Thyroid gland (tissue), 4 donors: ENCODE measurements around the gene GLS2. TPM values are rescaled to one million over a fixed set of nuclear protein-coding genes. Genes with fewer than 3 reads are reported as not detected.
"Not testable (repeated sequence)": the region's sequence is repeated elsewhere in the genome, so short reads cannot be mapped to it uniquely, and the experiment has no call there.

Source experiments
- DNase-seq, 2 donors: peaks; one replicate each; pipeline ENCODE4 v3.0.0-alpha.2; 2019
- H3K27ac ChIP-seq, 3 donors: fragments of 200-600 bp; sonication (generic); 1 replicate in 2 of 3; 2 replicates in 1 of 3; pipeline ENCODE4 v1.5.1; 2016 to 2019; ENCODE audit warnings: mild to moderate bottlenecking in 1 of 3, moderate library complexity in 1 of 3
- H3K27me3 ChIP-seq: fragments of 200-600 bp; sonication (generic); one replicate; pipeline ENCODE4 v1.5.1; 2019
- H3K36me3 ChIP-seq, 2 donors: fragments of 200-600 bp; sonication (generic); one replicate each; pipeline ENCODE4 v1.5.1; 2016 to 2019
- H3K4me1 ChIP-seq, 2 donors: fragments of 200-600 bp; sonication (generic); one replicate each; pipeline ENCODE4 v1.5.1; 2017 to 2019
- H3K4me3 ChIP-seq, 3 donors: fragments of 200-600 bp; sonication (generic); replicated peaks in 1 of 3; 1 replicate in 2 of 3; 2 replicates in 1 of 3; pipeline ENCODE4 v1.5.1; 2016; ENCODE audit warnings: mild to moderate bottlenecking in 1 of 3
- H3K9me3 ChIP-seq: fragments of 200-600 bp; sonication (generic); one replicate; pipeline ENCODE4 v1.5.1; 2017
- POLR2A ChIP-seq, 2 donors: fragments of 450-650 bp; IDR thresholded peaks; one replicate each; pipeline ENCODE4 v1.6.1; 2017; ENCODE audit warnings: antibody characterized with exemption in 2 of 2, mild to moderate bottlenecking in 2 of 2, moderate library complexity in 1 of 2
- WGBS, 2 donors: methylation state at CpG; one replicate each; pipeline ENCODE4 v1.1.5; 2017; 5-methylcytosine and 5-hydroxymethylcytosine counted together
- intact Hi-C: fragments of 100-400 bp; cut with DNase I; formaldehyde crosslinking; loops from one replicate; pipeline ENCODE4 v1.15.1; 2023
- total RNA-seq, 4 donors: library from RNA; depleted of rRNA; stranded (reverse); fragments of >200 nt; gene quantifications; one replicate each; pipeline ENCODE4 v1.2.3, GENCODE V29; 2016
- TF ChIP-seq, protein P1 (sequence below), 6 experiments: fragments of 200-600 bp in 3 of 6; fragments of 450-650 bp in 3 of 6; sonication (generic) in 3 of 6; IDR thresholded peaks; one replicate each; pipeline ENCODE4 v1.5.1; 2016 to 2019; ENCODE audit warnings: antibody characterized with exemption in 6 of 6, mild to moderate bottlenecking in 2 of 6, inconsistent platforms in 1 of 6, moderate library complexity in 1 of 6

GLS2 gene
- total RNA-seq, 4 donors from 2014 or later: 1.8 to 4.2 (median 2.7) TPM

DNA sequence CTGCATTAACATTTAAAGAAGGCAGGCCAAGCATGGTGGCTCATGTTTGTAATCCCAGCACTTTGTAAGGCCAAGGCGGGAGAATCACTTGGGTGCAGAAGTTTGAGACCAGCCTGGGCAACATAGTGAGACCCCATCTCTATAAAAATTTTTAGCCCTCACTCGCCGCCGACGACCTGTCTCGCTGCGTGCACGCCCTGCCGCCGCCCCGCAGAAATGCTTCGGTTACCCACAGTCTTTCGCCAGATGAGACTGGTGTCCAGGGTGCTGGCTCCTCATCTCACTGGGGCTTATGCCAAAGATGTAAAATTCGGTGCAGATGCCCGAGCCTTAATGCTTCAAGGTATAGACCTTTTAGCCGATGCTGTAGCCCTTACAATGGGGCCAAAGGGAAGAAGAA is 22.8 kb upstream of the GLS2 start:
- Histone ChIP-seq H3K4me3 (no peak overlapping the region), H3K9me3 (no peaks in the 10 kb centered on the region), H3K36me3 (no peaks in the 10 kb centered on the region), H3K27ac (no peak overlapping the region), H3K4me1 (peaks cover 5 to 6% of the 10 kb centered on the region in 2 donors), H3K27me3 (no peaks in the 10 kb centered on the region)
- intact Hi-C loops: loop anchor here (5.0 to 10.0 kb wide), 2 partner anchors 62 to 124 kb away; partner anchors contain the start of gene BAZ2A
- TF ChIP-seq, protein P1, sequence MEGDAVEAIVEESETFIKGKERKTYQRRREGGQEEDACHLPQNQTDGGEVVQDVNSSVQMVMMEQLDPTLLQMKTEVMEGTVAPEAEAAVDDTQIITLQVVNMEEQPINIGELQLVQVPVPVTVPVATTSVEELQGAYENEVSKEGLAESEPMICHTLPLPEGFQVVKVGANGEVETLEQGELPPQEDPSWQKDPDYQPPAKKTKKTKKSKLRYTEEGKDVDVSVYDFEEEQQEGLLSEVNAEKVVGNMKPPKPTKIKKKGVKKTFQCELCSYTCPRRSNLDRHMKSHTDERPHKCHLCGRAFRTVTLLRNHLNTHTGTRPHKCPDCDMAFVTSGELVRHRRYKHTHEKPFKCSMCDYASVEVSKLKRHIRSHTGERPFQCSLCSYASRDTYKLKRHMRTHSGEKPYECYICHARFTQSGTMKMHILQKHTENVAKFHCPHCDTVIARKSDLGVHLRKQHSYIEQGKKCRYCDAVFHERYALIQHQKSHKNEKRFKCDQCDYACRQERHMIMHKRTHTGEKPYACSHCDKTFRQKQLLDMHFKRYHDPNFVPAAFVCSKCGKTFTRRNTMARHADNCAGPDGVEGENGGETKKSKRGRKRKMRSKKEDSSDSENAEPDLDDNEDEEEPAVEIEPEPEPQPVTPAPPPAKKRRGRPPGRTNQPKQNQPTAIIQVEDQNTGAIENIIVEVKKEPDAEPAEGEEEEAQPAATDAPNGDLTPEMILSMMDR (IDR thresholded peaks at IDR 0.05): no peak
- TF ChIP-seq POLR2A (IDR thresholded peaks at IDR 0.05): no peak
- no peak for DNase-seq
- 94 to 95% methylated on average over 16 of the region's 16 CpGs for WGBS, 2 donors

DNA sequence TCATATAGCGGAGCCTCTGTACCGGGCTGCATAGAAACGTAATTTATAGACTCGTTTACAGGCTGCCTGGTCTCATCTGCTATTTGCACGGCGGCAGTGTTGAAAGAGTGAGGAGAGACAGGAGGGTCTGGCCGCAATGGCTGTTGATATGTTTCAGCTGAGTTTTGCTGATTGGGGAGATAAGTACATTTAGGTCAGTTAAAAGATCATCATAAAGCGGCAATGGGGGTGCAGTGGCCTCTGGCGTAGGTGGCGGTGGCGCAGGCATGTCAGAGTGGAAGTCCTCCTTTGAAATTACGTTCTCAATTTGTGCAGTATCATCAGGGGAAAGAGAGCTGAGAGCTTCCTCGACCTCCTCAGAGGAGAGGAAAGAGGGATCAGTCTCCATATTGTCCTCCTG is 11.9 kb upstream of the GLS2 start:
- WGBS, 2 donors: 87 to 93% methylated on average over 13 of the region's 13 CpGs
- DNase-seq, H3K27ac ChIP-seq, H3K4me3 ChIP-seq, H3K36me3 ChIP-seq, H3K9me3 ChIP-seq, H3K27me3 ChIP-seq, H3K4me1 ChIP-seq, intact Hi-C loops: not testable (repeated sequence)

DNA sequence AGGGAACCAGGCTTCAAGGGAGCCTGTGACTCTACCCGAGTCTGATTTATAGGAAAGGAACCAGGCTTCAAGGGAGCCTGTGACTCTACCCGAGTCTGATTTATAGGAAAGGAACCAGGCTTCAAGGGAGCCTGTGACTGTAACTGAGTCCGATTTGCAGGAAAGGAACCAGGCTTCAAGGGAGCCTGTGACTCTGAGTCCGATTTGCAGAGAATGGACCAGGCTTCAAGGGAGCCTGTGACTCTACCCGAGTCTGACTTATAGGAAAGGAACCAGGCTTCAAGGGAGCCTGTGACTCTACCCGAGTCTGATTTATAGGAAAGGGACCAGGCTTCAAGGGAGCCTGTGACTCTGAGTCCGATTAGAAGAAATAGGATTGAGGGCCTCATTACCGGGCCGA is 11.5 kb upstream of the GLS2 start:
- WGBS, 2 donors: 87 to 90% methylated on average over 9 of the region's 9 CpGs
- H3K9me3 ChIP-seq, H3K4me1 ChIP-seq, H3K27me3 ChIP-seq, intact Hi-C loops, H3K36me3 ChIP-seq, H3K27ac ChIP-seq, H3K4me3 ChIP-seq, DNase-seq: not testable (repeated sequence)

DNA sequence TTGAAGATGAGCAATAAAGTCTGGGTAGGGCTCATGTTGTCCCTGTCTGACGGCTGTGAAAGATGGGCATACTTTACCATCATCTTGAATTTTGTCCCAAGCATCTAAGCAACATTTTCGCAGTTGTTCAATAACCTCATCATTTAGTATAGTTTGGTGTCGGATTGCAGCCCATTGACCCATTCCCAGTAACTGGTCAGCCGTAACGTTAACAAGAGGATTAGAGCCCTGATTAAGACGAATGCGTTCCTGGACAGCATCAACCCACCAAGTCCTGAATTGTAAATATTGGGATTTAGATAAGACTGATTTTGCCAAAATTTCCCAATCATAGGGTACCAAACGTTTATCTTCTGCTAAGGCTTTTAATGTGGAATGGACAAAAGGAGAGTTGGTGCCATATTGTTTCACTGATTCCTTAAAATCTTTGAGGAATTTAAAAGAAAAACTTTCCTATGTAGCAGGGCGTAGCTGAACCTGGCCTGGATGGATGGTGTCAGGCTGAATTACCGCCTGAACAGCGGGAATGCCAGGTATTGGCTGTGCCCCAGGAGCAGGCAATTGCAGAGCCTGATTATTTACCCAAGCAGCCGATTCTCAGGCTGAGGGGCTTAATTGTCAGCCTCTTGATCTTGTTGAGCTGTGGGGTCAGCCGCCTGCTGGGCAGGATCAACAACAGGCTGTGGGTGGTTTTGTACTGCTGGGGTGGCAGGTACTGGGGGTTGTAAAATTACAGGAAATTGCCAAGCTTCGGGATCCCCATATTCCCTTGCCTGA is 10.4 kb upstream of the GLS2 start:
- H3K27me3 ChIP-seq, H3K4me3 ChIP-seq, intact Hi-C loops, H3K4me1 ChIP-seq, H3K36me3 ChIP-seq, H3K27ac ChIP-seq, H3K9me3 ChIP-seq: not testable (repeated sequence)
- WGBS, 2 donors: 53% methylated on average over 14 of the region's 14 CpGs
- DNase-seq: peak; percentile 10 to 38

DNA sequence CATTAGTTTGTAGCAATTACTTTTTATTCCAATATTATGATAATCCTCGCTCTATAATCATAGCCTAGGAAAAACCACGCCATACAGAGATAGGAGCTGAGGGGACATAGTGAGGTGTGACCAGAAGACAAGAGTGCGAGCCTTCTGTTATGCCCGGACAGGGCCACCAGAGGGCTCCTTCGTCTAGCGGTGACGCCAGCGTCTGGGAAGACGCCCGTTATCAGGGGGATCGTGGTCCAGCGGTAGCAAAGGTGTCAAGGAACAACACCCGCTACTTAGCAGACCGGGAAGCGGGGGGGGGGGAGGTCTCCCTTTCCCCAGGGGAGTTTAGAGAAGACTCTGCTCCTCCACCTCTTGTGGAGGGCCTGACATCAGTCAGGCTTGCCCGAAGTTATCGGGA is 8.7 kb upstream of the GLS2 start:
- WGBS, 2 donors: 9 to 14% methylated on average over 5 to 13 of the region's 17 CpGs
- peak; percentile 57 to 66 for DNase-seq
- TF ChIP-seq, protein P1 (IDR thresholded peaks at IDR 0.05): peak; percentile 14 to 48 (median 18)
- H3K4me3 ChIP-seq, H3K27ac ChIP-seq, H3K36me3 ChIP-seq, H3K27me3 ChIP-seq, intact Hi-C loops, H3K4me1 ChIP-seq, H3K9me3 ChIP-seq: not testable (repeated sequence)

DNA sequence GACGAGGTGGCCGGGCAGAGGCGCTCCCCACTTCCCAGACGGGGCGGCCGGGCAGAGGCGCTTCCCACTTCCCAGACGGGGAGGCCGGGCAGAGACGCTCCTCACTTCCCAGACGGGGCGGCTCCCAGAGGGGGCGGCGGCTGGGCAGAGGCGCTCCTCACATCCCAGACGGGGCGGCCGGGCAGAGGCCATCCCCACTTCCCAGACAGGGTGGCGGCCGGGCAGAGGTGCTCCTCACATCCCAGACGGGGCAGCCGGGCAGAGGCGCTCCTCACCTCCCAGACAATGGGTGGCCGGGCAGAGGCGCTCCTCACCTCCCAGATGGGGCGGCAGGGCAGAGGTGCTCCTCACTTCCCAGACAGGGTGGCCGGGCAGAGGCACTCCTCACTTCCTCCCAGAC is 6.5 kb upstream of the GLS2 start:
- 91 to 96% methylated on average over 7 to 23 of the region's 27 CpGs for WGBS, 2 donors
- intact Hi-C loops, H3K4me1 ChIP-seq, H3K27ac ChIP-seq, H3K36me3 ChIP-seq, H3K27me3 ChIP-seq, H3K9me3 ChIP-seq, H3K4me3 ChIP-seq, DNase-seq: not testable (repeated sequence)

DNA sequence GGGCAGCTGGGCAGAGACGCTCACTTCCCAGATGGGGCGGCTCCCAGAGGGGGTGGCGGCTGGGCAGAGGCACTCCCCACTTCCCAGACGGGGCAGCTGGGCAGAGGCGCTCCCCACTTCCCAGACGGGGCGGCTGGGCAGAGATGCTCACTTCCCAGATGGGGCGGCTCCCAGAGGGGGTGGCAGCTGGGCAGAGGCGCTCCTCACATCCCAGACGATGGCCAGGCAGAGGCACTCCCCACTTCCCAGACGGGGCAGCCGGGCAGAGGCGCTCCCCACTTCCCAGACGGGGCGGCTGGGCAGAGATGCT is 6.1 kb upstream of the GLS2 start:
- H3K4me3 ChIP-seq, H3K27ac ChIP-seq, H3K27me3 ChIP-seq, H3K9me3 ChIP-seq, H3K4me1 ChIP-seq, DNase-seq, H3K36me3 ChIP-seq, intact Hi-C loops: not testable (repeated sequence)
- no CpG with 5 or more reads among the region's 15 CpGs for WGBS, 2 donors

DNA sequence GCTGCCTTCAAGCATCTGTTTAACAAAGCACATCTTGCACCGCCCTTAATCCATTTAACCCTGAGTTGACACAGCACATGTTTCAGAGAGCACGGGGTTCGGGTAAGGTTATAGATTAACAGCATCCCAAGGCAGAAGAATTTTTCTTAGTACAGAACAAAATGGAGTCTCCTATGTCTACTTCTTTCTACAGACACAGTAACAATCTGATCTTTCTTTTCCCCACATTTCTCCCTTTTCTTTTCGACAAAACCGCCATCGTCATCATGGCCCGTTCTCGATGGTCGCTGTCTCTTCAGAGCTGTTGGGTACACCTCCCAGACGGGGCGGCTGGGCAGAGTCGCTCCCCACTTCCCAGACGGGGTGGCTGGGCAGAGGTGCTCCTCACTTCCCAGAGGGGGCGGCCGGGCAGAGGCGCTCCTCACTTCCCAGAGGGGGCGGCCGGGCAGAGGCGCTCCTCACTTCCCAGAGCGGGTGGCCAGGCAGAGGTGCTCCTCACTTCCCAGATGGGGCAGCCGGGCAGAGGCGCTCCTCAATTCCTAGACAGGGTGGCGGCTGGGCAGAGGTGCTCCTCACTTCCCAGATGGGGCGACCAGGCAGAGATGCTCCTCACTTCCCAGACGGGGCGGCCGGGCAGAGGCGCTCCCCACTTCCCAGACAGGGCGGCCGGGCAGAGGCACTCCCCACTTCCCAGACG is 5.6 kb upstream of the GLS2 start:
- H3K4me3 ChIP-seq, DNase-seq, intact Hi-C loops, H3K36me3 ChIP-seq, H3K27me3 ChIP-seq, H3K4me1 ChIP-seq, H3K9me3 ChIP-seq, H3K27ac ChIP-seq: not testable (repeated sequence)
- 90 to 92% methylated on average over 13 to 19 of the region's 31 CpGs for WGBS, 2 donors
